Measurements from ENCODE around the gene OR6S1.

GRCh38 chr14:20652996-20653975 lies 11.8 kb upstream of the OR6S1 start:
- no peak for TF ChIP-seq CTCF (conservative IDR thresholded peaks at IDR 0.05; ENCODE audit: low read length)
- TF ChIP-seq EZH2phosphoT487 (IDR thresholded peaks at IDR 0.05; ENCODE audit: borderline replicate concordance, low read depth, low read length), result no peak
